IMR-90 (cell line): ENCODE measurements around the gene SLC2A3. TPM values are rescaled to one million over a fixed set of nuclear protein-coding genes. Genes with fewer than 3 reads are reported as not detected.
"Not testable (repeated sequence)": the region's sequence is repeated elsewhere in the genome, so short reads cannot be mapped to it uniquely, and the experiment has no call there.

ENCODE experiments used
- ATAC-seq: fragments of 200-7000 bp; cut with Tn5 transposase; 2 replicates; pipeline ENCODE4 v1.9.1; 2020; ENCODE audit warnings: low read depth, mild to moderate bottlenecking, moderate library complexity
- BruUV-seq: library from RNA; stranded (reverse); fragments of 400-500 nt; replicated peaks from 2 replicates; lab custom pipeline; 2021; lab: Mats Ljungman, UMichigan
- CTCF ChIA-PET: fragments of 300-600 bp; formaldehyde crosslinking; extraction: SDS; loops from one replicate; lab custom pipeline; 2021; ENCODE audit warnings: antibody characterized with exemption; lab: Yijun Ruan, JAX
- POLR2A ChIA-PET: fragments of 300-600 bp; sonication (Branson Sonifier 250); formaldehyde crosslinking; loops from one replicate; lab custom pipeline; 2022; ENCODE audit warnings: antibody characterized with exemption; ENCODE audit not compliant: unreplicated experiment; lab: Charles Lee
- DNase-seq: peaks from one replicate; pipeline ENCODE4 v3.0.0; 2013
- H2AFZ ChIP-seq: replicated peaks from 2 replicates; pipeline ENCODE3; 2013; ENCODE audit warnings: low read length, mild to moderate bottlenecking; ENCODE audit not compliant: poor library complexity
- H2AK5ac ChIP-seq: 2 replicates; pipeline ENCODE4 v1.6.1; 2013; ENCODE audit warnings: low read depth, low read length, inconsistent platforms
- H2AK9ac ChIP-seq: replicated peaks from 2 replicates; pipeline ENCODE3; 2013; ENCODE audit warnings: mild to moderate bottlenecking, low read depth, low read length, moderate library complexity; ENCODE audit not compliant: poor library complexity
- H2BK120ac ChIP-seq: 2 replicates; pipeline ENCODE4 v1.6.1; 2013; ENCODE audit warnings: low read depth, low read length, inconsistent platforms
- H2BK15ac ChIP-seq: 3 replicates; pipeline ENCODE4 v1.6.1; 2013; ENCODE audit warnings: low read depth, low read length, inconsistent platforms
- H2BK20ac ChIP-seq: 2 replicates; pipeline ENCODE4 v1.6.1; 2013; ENCODE audit warnings: low read depth, mild to moderate bottlenecking, inconsistent platforms, low read length, moderate library complexity
- H2BK5ac ChIP-seq: 2 replicates; pipeline ENCODE4 v1.6.1; 2013; ENCODE audit warnings: mild to moderate bottlenecking, low read depth, low read length, inconsistent platforms; ENCODE audit not compliant: poor library complexity, severe bottlenecking
- H3K14ac ChIP-seq: replicated peaks from 2 replicates; pipeline ENCODE4 v1.6.1; 2013; ENCODE audit warnings: low read depth, low read length, inconsistent platforms
- H3K18ac ChIP-seq: 2 replicates; pipeline ENCODE4 v1.6.1; 2013; ENCODE audit warnings: low read depth, low read length, control low read depth
- H3K23ac ChIP-seq: 2 replicates; pipeline ENCODE4 v1.6.1; 2013; ENCODE audit warnings: low read depth, low read length, inconsistent platforms
- H3K27ac ChIP-seq: 2 replicates; pipeline ENCODE4 v1.5.1; 2013; ENCODE audit warnings: mild to moderate bottlenecking, control low read depth, low read length; ENCODE audit not compliant: insufficient read depth
- H3K27me3 ChIP-seq: 2 replicates; pipeline ENCODE4 v1.6.1; 2013; ENCODE audit warnings: low read length; ENCODE audit not compliant: control insufficient read depth, insufficient read depth
- H3K36me3 ChIP-seq: 2 replicates; pipeline ENCODE4 v1.6.1; 2013; ENCODE audit warnings: low read length, mixed read lengths; ENCODE audit not compliant: control insufficient read depth, insufficient read depth
- H3K4ac ChIP-seq: 2 replicates; pipeline ENCODE4 v1.6.1; 2013; ENCODE audit warnings: low read depth, low read length, inconsistent platforms
- H3K4me1 ChIP-seq: 2 replicates; pipeline ENCODE4 v1.6.1; 2013; ENCODE audit warnings: low read length, mixed read lengths; ENCODE audit not compliant: control insufficient read depth, insufficient read depth
- H3K4me2 ChIP-seq: 2 replicates; pipeline ENCODE4 v1.6.1; 2013; ENCODE audit warnings: low read depth, mild to moderate bottlenecking, control low read depth, low read length, moderate library complexity
- H3K4me3 ChIP-seq: 2 replicates; pipeline ENCODE4 v1.5.1; 2013; ENCODE audit warnings: low read depth, mild to moderate bottlenecking, control low read depth, low read length, moderate library complexity; ENCODE audit not compliant: insufficient read depth
- H3K56ac ChIP-seq: 2 replicates; pipeline ENCODE4 v1.6.1; 2013; ENCODE audit warnings: low read length, inconsistent platforms; ENCODE audit not compliant: insufficient read depth; ENCODE audit errors: extremely low read depth
- H3K79me1 ChIP-seq, 2 experiments: 2 replicates each; pipeline ENCODE4 v1.6.1; 2013; ENCODE audit warnings: low read length in 2 of 2, inconsistent platforms in 1 of 2, low read depth in 1 of 2
- H3K9ac ChIP-seq: 2 replicates; pipeline ENCODE4 v1.6.1; 2013; ENCODE audit warnings: low read depth, low read length, control low read depth
- H3K9me1 ChIP-seq: 2 replicates; pipeline ENCODE4 v1.6.1; 2013; ENCODE audit warnings: low read length, inconsistent platforms; ENCODE audit not compliant: insufficient read depth
- H3K9me3 ChIP-seq: 2 replicates; pipeline ENCODE4 v1.6.1; 2013; ENCODE audit warnings: low read length; ENCODE audit not compliant: control insufficient read depth, insufficient read depth
- H4K20me1 ChIP-seq: 2 replicates; pipeline ENCODE4 v1.6.1; 2013; ENCODE audit warnings: low read length, inconsistent platforms; ENCODE audit not compliant: insufficient read depth
- H4K5ac ChIP-seq: 2 replicates; pipeline ENCODE4 v1.6.1; 2013; ENCODE audit warnings: mild to moderate bottlenecking, low read depth, low read length, control low read depth
- H4K8ac ChIP-seq, 2 experiments: 2 replicates each; pipeline ENCODE4 v1.6.1; 2013; ENCODE audit warnings: low read depth in 2 of 2, low read length in 2 of 2, control low read depth in 1 of 2, inconsistent platforms in 1 of 2
- H4K91ac ChIP-seq: 2 replicates; pipeline ENCODE4 v1.6.1; 2013; ENCODE audit warnings: low read depth, low read length, inconsistent platforms; ENCODE audit not compliant: insufficient read depth
- BHLHE40 ChIP-seq: fragments of 150-350 bp; IDR thresholded peaks from 2 replicates; pipeline ENCODE4 v1.6.1; 2016; ENCODE audit warnings: mild to moderate bottlenecking, low read depth, low read length
- CEBPB ChIP-seq: IDR thresholded peaks from 2 replicates; pipeline ENCODE4 v1.6.1; 2012; ENCODE audit warnings: low read depth, low read length, improper control_type of control experiment
- MAFK ChIP-seq: IDR thresholded peaks from 2 replicates; pipeline ENCODE4 v1.6.1; 2012; ENCODE audit warnings: low read depth, low read length, improper control_type of control experiment
- POLR2A ChIP-seq: IDR thresholded peaks from 2 replicates; pipeline ENCODE4 v1.6.1; 2012; ENCODE audit warnings: mild to moderate bottlenecking, low read depth, low read length
- USF2 ChIP-seq: fragments of 150-350 bp; IDR thresholded peaks from 2 replicates; pipeline ENCODE4 v1.6.1; 2017; ENCODE audit warnings: mild to moderate bottlenecking, antibody characterized with exemption, low read length, low read depth
- WGBS, 2 experiments: methylation state at CpG; one replicate each; pipeline versions ENCODE4 v1.1.5 to v1.1.7; 2013; ENCODE audit warnings: missing lambda C conversion rate in 2 of 2; ENCODE audit not compliant: insufficient read length in 1 of 2; ENCODE audit errors: extremely low coverage in 2 of 2; 5-methylcytosine and 5-hydroxymethylcytosine counted together
- dilution Hi-C: fragments of 300-500 bp; cut with HindIII; formaldehyde crosslinking; loops from one replicate; pipeline ENCODE4 v1.14.3; 2018; ENCODE audit warnings: low sequenced_read_pairs; ENCODE audit not compliant: unreplicated experiment
- in situ Hi-C: fragments of 300-500 bp; cut with MboI; formaldehyde crosslinking; loops from 3 replicates; pipeline ENCODE4 v1.14.3; 2019; ENCODE audit warnings: low sequenced_read_pairs, inconsistent platforms, mixed read lengths
- intact Hi-C: fragments of 100-400 bp; cut with micrococcal nuclease; formaldehyde crosslinking; loops from 2 replicates; pipeline ENCODE4 v1.10.0; 2022
- polyA plus RNA-seq, 3 experiments: library from polyadenylated mRNA; depleted of rRNA; stranded (reverse); fragments of >200 nt; gene quantifications; 2 replicates each; pipeline ENCODE4 v1.2.3, GENCODE V29; 2012; ENCODE audit warnings: low replicate concordance in 1 of 3
- total RNA-seq: library from RNA; depleted of rRNA; stranded (reverse); fragments of >200 nt; gene quantifications from 2 replicates; pipeline ENCODE4 v1.2.3, GENCODE V29; 2012

Gene SLC2A3
- total and polyA plus RNA-seq, 2 of the 4 experiments (the other 2 are of a cell fraction), result 46.1 to 54.8 TPM

- Histone ChIP-seq H2BK15ac (no peak overlapping the region), H3K9me3 (no peaks in the 10 kb centered on the region), H3K36me3 (no peaks in the 10 kb centered on the region), H3K79me1 (no peaks in the 10 kb centered on the region), H2AK9ac (no peak overlapping the region), H3K4ac (no peak overlapping the region), H2BK20ac (no peak overlapping the region), H4K5ac (no peak overlapping the region), H3K27me3 (no peaks in the 10 kb centered on the region), H3K14ac (no peak overlapping the region), H2BK5ac (no peak overlapping the region), H3K56ac (no peak overlapping the region), H2BK120ac (no peak overlapping the region), H3K23ac (no peak overlapping the region), H2AFZ (no peak overlapping the region), H4K8ac (no peak overlapping the region), H2AK5ac (no peak overlapping the region), H3K9me1 (no peaks in the 10 kb centered on the region), H3K4me1 (no peaks in the 10 kb centered on the region), H4K91ac (no peak overlapping the region), H3K4me3 (no peak overlapping the region), H3K27ac (no peak overlapping the region), H3K18ac (no peak overlapping the region), H3K9ac (no peak overlapping the region), H4K20me1 (no peaks in the 10 kb centered on the region), H3K4me2 (no peak overlapping the region)
- dilution Hi-C loops, result no loop called here
- no peak for DNase-seq
- TF ChIP-seq MAFK (no peak), CEBPB (no peak), USF2 (no peak), POLR2A (no peak), BHLHE40 (no peak)
- intact Hi-C loops, result no loop called here
- in situ Hi-C loops, result no loop called here
- ATAC-seq, result no peak
- no TSS peak for BruUV-seq
- CTCF ChIA-PET, result no interaction called here
- no CpG with 5 or more reads among the region's 3 CpGs for WGBS, 2 experiments
- POLR2A ChIA-PET, result no interaction called here
These were observed 51.3 kb downstream of the SLC2A3 start for GRCh38 chr12:7884689-7885088.

GRCh38 chr12:7881736-7882120 lies 54.3 kb downstream of the SLC2A3 start:
- H3K27ac ChIP-seq, H4K5ac ChIP-seq, H3K9ac ChIP-seq, H3K14ac ChIP-seq, H2AK9ac ChIP-seq, H3K9me1 ChIP-seq, DNase-seq, BruUV-seq, H3K9me3 ChIP-seq, H3K18ac ChIP-seq, H3K4ac ChIP-seq, intact Hi-C loops, H4K91ac ChIP-seq, H2BK20ac ChIP-seq, H3K4me2 ChIP-seq, H3K36me3 ChIP-seq, H2AK5ac ChIP-seq, H3K79me1 ChIP-seq, CTCF ChIA-PET, H2AFZ ChIP-seq, H2BK5ac ChIP-seq, in situ Hi-C loops, H2BK120ac ChIP-seq, H4K8ac ChIP-seq, H4K20me1 ChIP-seq, H3K4me3 ChIP-seq, H3K56ac ChIP-seq, dilution Hi-C loops, ATAC-seq, H3K4me1 ChIP-seq, H3K27me3 ChIP-seq, H3K23ac ChIP-seq, H2BK15ac ChIP-seq: not testable (repeated sequence)
- WGBS, 2 experiments, result no CpG with 5 or more reads among the region's 4 CpGs
- POLR2A ChIA-PET, result interaction anchor here (0.6 kb wide), 1 partner anchor 55 kb away, joined by 3 read pairs; no protein-coding TSS in a partner anchor
